SK-N-MC (cell line): ENCODE measurements around the gene CRACDL.

Experiments
- DNase-seq: peaks from one replicate; pipeline ENCODE4 v3.0.0-alpha.2; 2011; ENCODE audit warnings: low read depth, low spot score
- H3K27ac ChIP-seq: fragments of 200-600 bp; sonication (generic); 2 replicates; pipeline ENCODE4 v1.5.1; 2016; ENCODE audit warnings: mixed run types
- H3K36me3 ChIP-seq: fragments of 200-600 bp; sonication (generic); 2 replicates; pipeline ENCODE4 v1.6.1; 2017; ENCODE audit warnings: antibody characterized with exemption, low read length, mixed read lengths; ENCODE audit not compliant: insufficient read depth
- H3K4me3 ChIP-seq: fragments of 200-600 bp; sonication (generic); 2 replicates; pipeline ENCODE4 v1.5.1; 2016
- H3K9ac ChIP-seq: fragments of 200-600 bp; sonication (generic); 2 replicates; pipeline ENCODE4 v1.8.0; 2017; ENCODE audit warnings: mixed run types, mixed read lengths; ENCODE audit not compliant: insufficient read length
- H3K9me3 ChIP-seq: fragments of 200-600 bp; sonication (generic); 2 replicates; pipeline ENCODE4 v1.6.1; 2017; ENCODE audit warnings: low read depth, mild to moderate bottlenecking, antibody characterized with exemption, low read length, moderate library complexity, mixed read lengths
- EZH2 ChIP-seq: fragments of 200-600 bp; sonication (generic); IDR thresholded peaks from one replicate; pipeline ENCODE4 v1.6.1; 2017; ENCODE audit warnings: antibody characterized with exemption
- FOXP2 ChIP-seq: optimal IDR thresholded peaks from 2 replicates; pipeline ENCODE3; 2011; ENCODE audit warnings: mild to moderate bottlenecking, moderate library complexity; ENCODE audit not compliant: insufficient read depth; ENCODE audit errors: extremely low read length, control extremely low read depth
- POLR2AphosphoS5 ChIP-seq: IDR thresholded peaks from 2 replicates; pipeline ENCODE4 v1.6.1; 2012; ENCODE audit warnings: mild to moderate bottlenecking, low read depth, low read length, borderline replicate concordance

CRACDL gene

DNA sequence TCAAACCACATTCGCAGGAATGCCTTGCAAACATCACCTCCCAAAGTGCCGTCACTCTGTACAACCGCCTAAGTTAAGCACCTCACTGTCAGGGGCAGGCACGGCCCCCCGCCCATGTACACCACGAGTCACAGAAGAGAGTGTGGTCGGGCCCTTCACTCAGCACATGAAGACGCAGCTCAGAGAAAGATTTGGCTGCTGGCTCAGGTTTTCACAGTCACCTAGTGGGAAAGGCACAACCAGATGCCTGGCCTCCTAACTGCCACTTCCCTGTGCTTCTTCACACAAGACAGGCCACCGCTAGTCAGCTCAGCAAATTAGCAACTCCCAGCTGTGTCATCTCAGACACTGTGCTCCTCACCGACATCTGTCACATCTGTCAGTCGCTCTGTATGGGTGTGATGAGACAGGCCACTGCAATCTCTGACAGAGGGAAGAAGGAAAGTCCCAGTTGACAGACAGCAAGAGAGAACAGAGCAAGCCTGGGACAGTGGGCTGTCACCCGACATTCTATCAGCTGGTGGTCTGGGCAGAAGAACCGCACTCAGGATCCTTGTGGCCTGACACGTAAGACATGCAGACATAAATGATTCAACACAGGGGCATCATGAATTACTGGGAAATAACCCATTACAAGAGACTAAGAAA lies 60.8 kb downstream of the CRACDL start:
- DNase-seq: no peak
- no peak overlapping the region for H3K27ac ChIP-seq
- H3K9ac ChIP-seq: no peak overlapping the region

DNA sequence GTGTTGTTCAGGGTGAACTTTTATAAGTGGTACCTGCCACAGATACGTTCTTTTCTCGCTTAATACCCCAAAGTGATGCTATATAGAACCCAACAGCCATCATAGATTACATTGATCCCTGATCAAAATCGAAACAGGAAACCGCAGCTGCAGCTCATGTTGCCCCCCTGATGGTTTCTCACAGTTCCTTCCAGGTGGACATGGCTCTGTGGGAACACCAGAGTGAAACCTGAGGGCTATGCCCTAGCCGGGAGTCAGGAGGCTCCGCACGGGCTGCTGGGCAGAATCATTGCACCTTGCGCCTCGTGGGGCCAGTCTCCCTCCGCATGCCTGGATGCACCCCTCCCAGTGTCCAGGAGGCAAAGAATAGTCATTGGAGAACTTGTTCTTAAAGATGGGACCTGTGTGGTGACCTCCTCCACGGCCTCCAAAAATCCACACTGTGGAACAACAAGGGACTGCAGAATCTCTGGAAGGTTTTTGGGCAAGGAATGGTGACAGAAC lies 61.8 kb downstream of the CRACDL start:
- Histone ChIP-seq H3K9ac (no peak overlapping the region), H3K27ac (no peak overlapping the region), H3K36me3 (no peaks in the 10 kb centered on the region), H3K4me3 (no peak overlapping the region), H3K9me3 (no peaks in the 10 kb centered on the region)
- DNase-seq: no peak
- no peak for TF ChIP-seq EZH2
- no peak for TF ChIP-seq FOXP2
- TF ChIP-seq POLR2AphosphoS5: no peak

More for the DNA sequence above, 60.8 kb downstream of the CRACDL start:
- Histone ChIP-seq H3K9me3 (no peaks in the 10 kb centered on the region), H3K36me3 (no peaks in the 10 kb centered on the region), H3K4me3 (no peak overlapping the region)
- TF ChIP-seq POLR2AphosphoS5 (no peak), EZH2 (no peak), FOXP2 (no peak)

DNA sequence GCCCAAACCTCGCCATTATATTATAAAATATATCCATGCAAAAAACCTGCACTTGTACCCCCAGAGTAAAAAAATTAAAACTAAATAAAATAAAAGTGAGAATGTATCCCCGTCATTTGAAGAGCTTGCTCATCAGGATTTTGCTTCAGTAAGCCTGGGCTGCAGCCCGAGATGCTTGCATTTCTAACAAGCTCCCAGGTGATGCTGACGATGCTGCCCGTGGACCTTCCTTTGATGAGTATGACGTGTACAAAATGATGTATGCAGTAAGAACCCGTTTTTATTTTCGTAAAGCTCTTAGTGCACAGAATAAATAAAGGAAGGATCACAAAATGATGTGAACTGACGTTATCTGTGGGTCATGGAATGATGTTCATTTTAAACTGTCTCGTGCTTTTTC lies 63.5 kb downstream of the CRACDL start:
- H3K36me3 ChIP-seq: no peaks in the 10 kb centered on the region
- no peak overlapping the region for H3K4me3 ChIP-seq
- H3K9ac ChIP-seq: no peak overlapping the region
- H3K27ac ChIP-seq: no peak overlapping the region
- TF ChIP-seq EZH2 (no peak), POLR2AphosphoS5 (no peak), FOXP2 (no peak)
- H3K9me3 ChIP-seq: no peaks in the 10 kb centered on the region
- DNase-seq: no peak

DNA sequence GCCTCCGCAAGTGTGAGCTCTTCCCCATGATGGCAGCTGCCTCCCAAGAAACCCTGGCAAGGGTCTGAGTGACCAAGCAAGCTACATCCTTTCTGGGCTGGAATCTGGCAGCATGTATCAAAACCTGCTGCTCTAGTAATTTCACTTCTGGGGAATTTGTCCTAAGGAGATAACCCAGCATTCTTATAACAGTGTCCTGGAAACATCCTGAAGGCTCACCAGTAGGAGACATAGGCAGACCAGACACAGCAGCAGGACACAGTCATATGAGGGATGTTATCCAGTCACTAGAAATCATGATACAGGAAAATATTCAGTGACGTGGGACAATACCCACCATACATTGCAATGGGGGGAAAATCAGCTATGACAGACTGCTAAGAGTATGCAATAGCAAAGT lies 64.5 kb downstream of the CRACDL start:
- no peak overlapping the region for H3K27ac ChIP-seq

GRCh38 chr2:98870516-98871158 lies 65.4 kb downstream of the CRACDL start:
- TF ChIP-seq FOXP2 (no peak), EZH2 (no peak), POLR2AphosphoS5 (no peak)
- no peak overlapping the region for H3K27ac ChIP-seq
- no peak for DNase-seq

More for the DNA sequence above, 64.5 kb downstream of the CRACDL start:
- no peak overlapping the region for H3K9ac ChIP-seq
- H3K36me3 ChIP-seq: no peaks in the 10 kb centered on the region
- H3K4me3 ChIP-seq: no peak overlapping the region
- DNase-seq: no peak
- H3K9me3 ChIP-seq: no peaks in the 10 kb centered on the region
- no peak for TF ChIP-seq FOXP2
- no peak for TF ChIP-seq EZH2
- TF ChIP-seq POLR2AphosphoS5: no peak

GRCh38 chr2:98869870-98870269 lies 66.2 kb downstream of the CRACDL start:
- Histone ChIP-seq H3K27ac (no peak overlapping the region), H3K9ac (no peak overlapping the region), H3K36me3 (no peaks in the 10 kb centered on the region), H3K9me3 (no peaks in the 10 kb centered on the region), H3K4me3 (no peak overlapping the region)
- no peak for DNase-seq
- TF ChIP-seq FOXP2 (no peak), EZH2 (no peak), POLR2AphosphoS5 (no peak)

More at GRCh38 chr2:98870516-98871158, 65.4 kb downstream of the CRACDL start:
- Histone ChIP-seq H3K9ac (no peak overlapping the region), H3K9me3 (no peaks in the 10 kb centered on the region), H3K4me3 (no peak overlapping the region), H3K36me3 (no peaks in the 10 kb centered on the region)

GRCh38 chr2:98869272-98869641 lies 66.8 kb downstream of the CRACDL start:
- no peak for TF ChIP-seq EZH2
- no peak for TF ChIP-seq POLR2AphosphoS5
- no peak for TF ChIP-seq FOXP2
- no peaks in the 10 kb centered on the region for H3K36me3 ChIP-seq
- H3K4me3 ChIP-seq: no peak overlapping the region
- H3K9ac ChIP-seq: no peak overlapping the region
- DNase-seq: no peak
- no peak overlapping the region for H3K27ac ChIP-seq
- H3K9me3 ChIP-seq: no peaks in the 10 kb centered on the region

DNA sequence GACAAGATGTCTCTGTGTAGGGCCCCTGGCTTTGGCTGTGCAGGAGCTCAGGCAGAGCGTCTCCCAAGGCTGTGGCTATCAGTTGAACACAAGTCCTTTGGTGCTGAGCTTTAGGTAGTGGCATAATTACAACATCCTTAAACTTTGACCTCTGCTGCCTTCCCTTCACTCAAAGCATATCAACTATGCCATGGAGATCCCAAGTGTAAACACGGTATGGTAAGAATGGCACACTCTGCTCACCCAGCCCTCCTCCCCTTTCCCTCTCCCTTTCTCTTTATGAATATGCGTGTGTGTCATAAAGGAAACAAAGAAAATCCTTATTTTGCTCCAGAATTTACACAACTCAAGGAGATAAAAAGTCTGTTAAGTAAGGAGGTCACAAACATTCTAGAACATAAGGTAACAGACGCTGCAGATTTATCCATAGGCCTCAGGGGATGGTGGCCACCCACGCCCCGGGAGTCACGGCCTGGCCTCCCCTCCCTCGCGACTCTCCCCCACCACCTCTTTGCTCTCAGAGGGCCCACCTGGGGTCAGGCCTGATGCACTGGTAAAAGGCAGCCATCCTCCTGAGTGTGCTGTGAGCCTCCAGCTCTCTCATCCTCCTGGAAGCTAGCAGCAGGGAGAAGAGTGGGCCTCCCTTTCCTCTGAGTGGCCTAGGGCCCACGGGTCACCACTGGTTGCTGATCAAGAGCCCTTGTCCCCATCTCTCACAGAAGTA lies 67.3 kb downstream of the CRACDL start:
- no peak overlapping the region for H3K4me3 ChIP-seq
- H3K9me3 ChIP-seq: no peaks in the 10 kb centered on the region
- H3K27ac ChIP-seq: no peak overlapping the region
- no peak for TF ChIP-seq POLR2AphosphoS5
- no peak for TF ChIP-seq FOXP2
- no peaks in the 10 kb centered on the region for H3K36me3 ChIP-seq
- no peak for DNase-seq
- no peak overlapping the region for H3K9ac ChIP-seq
